Adipose tissue (tissue), 3 donors: ENCODE data around the gene HAAO. TPM values are rescaled to one million over a fixed set of nuclear protein-coding genes. Genes with fewer than 3 reads are reported as not detected.
A peak's percentile ranks its signal among the peaks of the same experiment; 100 is the strongest.

Experiments
- H3K27ac ChIP-seq: one replicate; pipeline ENCODE4 v1.5.1; 2013; ENCODE audit warnings: low read depth, low read length
- WGBS, 3 donors: extraction: QIAGEN DNeasy Blood & Tissue Kit; methylation state at CpG; one replicate each; pipeline ENCODE4 v1.1.7; 2013; 5-methylcytosine and 5-hydroxymethylcytosine counted together
- polyA plus RNA-seq, 3 donors: library from polyadenylated mRNA; stranded (reverse); fragments of 200-250 nt; gene quantifications; one replicate each; pipeline ENCODE4 v1.2.3, GENCODE V29; 2013
- donor health status: healthy with polysubstance abuse.
- donor health status: Bipolar disorder and iron deficiency.
- donor health status: healthy.

The HAAO gene
- polyA plus RNA-seq, 3 donors: 4.2 to 12.5 (median 10.9) TPM

DNA sequence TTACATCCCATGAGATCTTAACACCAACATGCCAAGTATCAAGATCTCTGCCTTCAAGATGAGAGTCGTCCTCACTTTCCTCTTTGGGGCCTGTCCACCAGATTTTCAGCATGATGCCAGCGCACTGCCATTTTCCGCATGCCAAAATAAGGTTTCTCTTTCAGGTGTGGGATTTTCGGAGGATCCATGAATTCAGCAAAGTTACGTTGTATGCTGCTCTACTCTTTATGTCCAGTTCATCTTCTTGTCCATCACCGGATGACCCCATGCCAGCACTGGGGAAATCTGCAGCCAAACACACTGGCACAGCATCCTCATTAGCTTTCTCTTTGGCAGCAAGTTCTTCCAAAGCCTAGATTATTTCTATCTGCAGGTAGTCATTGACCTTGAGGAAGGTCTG, 4.9 kb upstream of the HAAO start:
- WGBS, 3 donors: 79 to 89% (median 81%) methylated on average over 6 of the region's 6 CpGs
- H3K27ac ChIP-seq: no peak overlapping the region

- WGBS, 3 donors: 71 to 91% (median 83%) methylated on average over 7 of the region's 7 CpGs
- H3K27ac ChIP-seq: no peak overlapping the region
Measured at GRCh38 chr2:42796427-42797248, 4.3 kb upstream of the HAAO start.

GRCh38 chr2:42795841-42796301, 3.5 kb upstream of the HAAO start:
- WGBS, 3 donors: 48 to 72% (median 51%) methylated on average over 3 of the region's 3 CpGs
- no peak overlapping the region for H3K27ac ChIP-seq

DNA sequence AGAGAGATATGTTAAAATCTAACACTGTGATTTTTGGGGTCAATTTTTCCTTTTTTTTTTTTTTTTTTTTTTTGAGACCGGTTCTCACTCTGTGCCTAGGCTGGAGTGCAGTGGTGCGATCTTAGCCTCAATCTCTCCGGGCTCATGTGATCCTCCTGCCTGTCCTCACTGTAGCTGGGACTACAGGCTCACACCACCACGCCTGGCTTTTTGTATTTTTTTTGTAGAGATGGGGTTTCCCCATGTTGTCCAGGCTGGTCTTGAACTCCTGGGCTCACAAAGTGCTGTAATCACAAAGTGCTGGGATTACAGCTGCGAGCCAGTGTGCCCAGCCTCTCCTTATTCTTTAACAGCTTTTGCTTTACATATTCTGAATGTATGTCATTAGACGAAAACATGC, 2.9 kb upstream of the HAAO start:
- no peak overlapping the region for H3K27ac ChIP-seq
- 94 to 95% (median 94%) methylated on average over 6 of the region's 6 CpGs for WGBS, 3 donors

GRCh38 chr2:42794271-42795046, 2.1 kb upstream of the HAAO start:
- H3K27ac ChIP-seq: no peak overlapping the region
- 58 to 78% (median 76%) methylated on average over 8 of the region's 8 CpGs for WGBS, 3 donors

- WGBS, 3 donors: 30 to 39% (median 31%) methylated on average over 22 of the region's 22 CpGs
- H3K27ac ChIP-seq: no peak overlapping the region
Measured at GRCh38 chr2:42793334-42794270, 1.2 kb upstream of the HAAO start.

GRCh38 chr2:42792087-42792582, 248 bp downstream of the HAAO start:
- 2 to 9% (median 6%) methylated on average over 14 to 18 of the region's 18 CpGs for WGBS, 3 donors
- H3K27ac ChIP-seq: peak overlapping the region; percentile 26

GRCh38 chr2:42791606-42792005, 777 bp downstream of the HAAO start:
- WGBS, 3 donors: 66 to 82% (median 76%) methylated on average over 4 of the region's 4 CpGs
- no peak overlapping the region for H3K27ac ChIP-seq

DNA sequence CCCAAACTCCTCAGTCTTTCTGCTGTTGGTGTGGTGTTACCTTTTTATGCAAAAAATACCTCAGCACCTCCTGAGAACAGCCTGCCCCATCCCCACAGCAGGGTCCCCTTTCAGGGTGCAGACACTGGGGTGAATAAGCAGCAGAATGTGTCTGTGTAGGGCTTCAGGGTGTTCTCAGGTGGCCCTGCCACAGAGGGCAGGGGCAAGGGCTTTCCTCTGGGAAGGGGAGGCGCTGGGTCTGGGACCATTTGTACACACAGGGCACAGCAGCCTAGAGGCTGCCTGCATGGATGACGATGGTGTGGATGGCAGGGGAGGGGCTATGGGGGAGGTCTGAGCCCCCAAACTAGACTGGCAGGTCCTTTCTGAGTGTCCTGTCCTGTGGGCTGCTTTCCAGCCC, 2.6 kb downstream of the HAAO start:
- H3K27ac ChIP-seq: no peak overlapping the region
- 89 to 95% (median 94%) methylated on average over 2 of the region's 2 CpGs for WGBS, 3 donors

- WGBS, 3 donors: 63 to 82% (median 68%) methylated on average over 4 of the region's 4 CpGs
- no peak overlapping the region for H3K27ac ChIP-seq
Measured at GRCh38 chr2:42788882-42789281, 3.5 kb downstream of the HAAO start.

GRCh38 chr2:42788478-42788793, 3.9 kb downstream of the HAAO start:
- 72 to 87% (median 77%) methylated on average over 9 of the region's 9 CpGs for WGBS, 3 donors
- H3K27ac ChIP-seq: no peak overlapping the region

GRCh38 chr2:42787788-42788477, 4.5 kb downstream of the HAAO start:
- WGBS, 3 donors: 72 to 85% (median 75%) methylated on average over 12 of the region's 12 CpGs
- no peak overlapping the region for H3K27ac ChIP-seq

DNA sequence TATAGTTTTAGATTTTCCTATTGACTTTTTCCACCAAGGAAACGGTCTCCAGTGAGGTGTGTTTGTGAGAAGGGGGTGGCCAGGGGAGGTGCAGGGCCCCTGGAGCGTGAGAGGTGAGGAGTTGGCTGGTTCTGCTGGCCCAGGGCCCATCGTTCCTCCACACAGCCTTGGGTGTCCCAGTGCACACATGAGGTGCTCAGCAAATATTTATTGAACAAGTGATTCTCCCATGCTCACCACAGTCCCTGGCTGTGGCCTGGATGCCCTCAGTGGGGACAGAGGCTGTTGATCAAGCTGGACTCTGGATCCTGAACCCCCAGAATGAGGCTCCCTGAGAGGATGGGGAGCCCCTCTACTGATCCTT, 5.0 kb downstream of the HAAO start:
- H3K27ac ChIP-seq: no peak overlapping the region
- 62 to 96% (median 86%) methylated on average over 3 of the region's 3 CpGs for WGBS, 3 donors

GRCh38 chr2:42786561-42787345, 5.6 kb downstream of the HAAO start:
- H3K27ac ChIP-seq: no peak overlapping the region
- WGBS, 3 donors: 85 to 92% (median 90%) methylated on average over 15 of the region's 15 CpGs

GRCh38 chr2:42784204-42784880, 8.0 kb downstream of the HAAO start:
- 55 to 91% (median 84%) methylated on average over 5 to 6 of the region's 7 CpGs for WGBS, 3 donors
- no peak overlapping the region for H3K27ac ChIP-seq

DNA sequence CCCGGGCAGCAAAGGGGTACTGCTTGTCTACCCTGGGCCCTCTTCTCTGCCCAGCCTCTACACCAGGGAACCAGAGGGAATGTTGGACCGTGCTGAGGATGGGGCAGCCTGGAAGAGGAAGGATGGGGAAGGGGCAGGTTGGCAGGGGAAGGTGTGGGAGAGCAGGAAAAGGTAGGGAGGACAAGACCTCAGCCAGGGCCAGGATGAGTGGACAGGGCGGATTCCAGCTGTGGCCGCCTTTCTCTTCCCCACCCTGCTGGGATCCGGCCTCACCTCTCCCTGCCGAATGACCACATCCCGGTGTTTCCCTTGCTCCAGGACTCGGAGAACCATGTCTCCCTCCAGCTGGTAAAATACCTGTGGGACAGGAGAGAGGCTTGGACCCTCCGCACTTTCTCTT, 8.9 kb downstream of the HAAO start:
- 91 to 94% (median 93%) methylated on average over 8 to 9 of the region's 9 CpGs for WGBS, 3 donors
- no peak overlapping the region for H3K27ac ChIP-seq

GRCh38 chr2:42781181-42781580, 11.2 kb downstream of the HAAO start:
- WGBS, 3 donors: 88 to 97% (median 94%) methylated on average over 1 of the region's 1 CpG
- no peak overlapping the region for H3K27ac ChIP-seq
